GM21717 (cell line): ENCODE measurements around the gene ELK4.

Experiments used
- ATAC-seq: cut with Tn5 transposase; IDR thresholded peaks from one replicate; pipeline ENCODE4 v1.9.1; 2021; ENCODE audit warnings: mild to moderate bottlenecking, moderate library complexity; ENCODE audit not compliant: unreplicated experiment

The ELK4 gene

DNA sequence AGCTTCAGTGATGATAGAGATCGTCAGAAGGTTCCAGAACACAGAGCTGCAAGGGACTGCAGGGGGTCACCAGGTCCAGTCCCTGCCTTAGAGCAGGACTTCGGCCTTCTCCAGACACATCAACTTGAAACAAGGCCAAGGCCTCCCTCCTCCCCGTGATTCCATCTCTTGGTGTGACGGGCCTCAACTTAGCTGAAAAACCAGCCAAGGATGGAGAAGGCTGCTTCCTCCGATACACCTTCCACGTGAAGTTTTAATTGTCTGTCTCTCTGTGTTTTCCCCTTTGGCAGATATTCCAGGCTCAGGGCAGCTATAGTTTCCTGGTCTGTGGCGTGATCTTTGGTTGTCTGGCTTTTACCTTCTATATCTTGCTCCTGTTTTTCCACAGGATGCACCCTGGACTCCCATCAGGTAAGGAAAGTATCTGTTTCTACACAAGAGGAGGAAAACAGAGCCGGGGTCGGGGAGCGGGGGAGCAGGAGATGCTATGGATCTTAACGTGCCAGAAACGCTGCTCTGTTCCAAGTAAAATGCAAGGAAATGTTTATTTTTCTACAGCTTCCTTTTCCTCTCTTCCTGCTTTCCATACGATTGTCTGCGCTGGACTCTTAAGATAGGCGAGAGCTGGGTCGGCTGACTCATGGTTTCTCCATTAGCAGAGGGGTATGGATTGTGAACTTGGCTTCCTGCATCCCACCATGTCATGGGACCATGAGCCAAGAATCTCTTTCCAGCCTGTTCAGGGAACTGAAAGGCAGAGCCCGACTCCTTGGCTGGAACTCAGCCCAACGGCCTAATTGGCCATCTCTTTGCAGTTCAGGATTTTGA, 32.8 kb downstream of the ELK4 start:
- no peak for ATAC-seq

DNA sequence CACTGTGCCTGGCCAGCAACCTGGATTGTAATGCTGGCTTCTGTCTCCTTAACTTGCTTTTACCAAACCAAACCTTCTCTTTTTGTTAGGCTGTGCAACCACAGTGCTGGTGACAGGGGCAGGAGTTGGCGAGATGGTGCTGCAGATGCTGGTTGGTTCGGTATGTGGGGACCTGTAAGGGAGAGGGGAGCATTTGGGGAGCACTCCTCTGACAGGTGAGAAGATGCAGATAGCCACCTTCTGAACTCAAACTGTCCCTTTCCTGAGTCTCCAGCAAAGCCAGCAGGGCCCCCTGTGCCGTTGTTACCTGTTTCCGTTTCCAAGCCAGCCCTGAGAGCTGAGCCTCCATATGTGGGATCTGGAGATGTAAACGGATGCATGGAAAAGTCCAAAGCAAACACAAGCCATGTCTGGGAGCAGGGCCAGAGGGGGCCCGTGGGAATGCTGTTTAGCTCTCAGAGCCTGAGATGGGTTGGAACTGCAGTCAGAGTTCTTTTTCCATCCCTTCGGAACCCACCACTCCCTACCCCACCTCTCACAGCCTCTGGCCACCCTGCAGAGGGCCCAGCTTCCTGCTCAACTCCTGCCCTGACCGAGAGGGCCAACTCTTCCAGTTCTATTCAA, 34.0 kb downstream of the ELK4 start:
- ATAC-seq, result no peak

DNA sequence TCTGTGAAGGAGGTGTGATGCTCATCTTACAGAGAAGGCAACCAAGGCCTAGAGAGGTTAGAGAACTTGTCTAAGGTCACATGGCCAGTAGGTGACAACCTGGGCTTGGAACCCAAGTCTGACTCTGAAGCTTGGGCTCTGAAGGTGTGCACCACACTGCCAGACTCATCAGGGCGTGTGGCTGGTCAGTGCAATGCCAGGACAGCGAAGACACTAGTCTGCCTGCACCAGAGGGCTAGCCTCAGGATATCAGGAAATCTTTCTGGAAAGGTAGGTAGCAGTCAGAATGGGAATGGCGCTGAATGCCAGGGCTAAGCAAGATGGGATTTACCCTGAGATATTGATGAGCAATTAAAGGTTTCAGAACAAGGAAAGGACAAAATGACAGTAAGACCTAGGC, 34.9 kb downstream of the ELK4 start:
- ATAC-seq, result no peak

DNA sequence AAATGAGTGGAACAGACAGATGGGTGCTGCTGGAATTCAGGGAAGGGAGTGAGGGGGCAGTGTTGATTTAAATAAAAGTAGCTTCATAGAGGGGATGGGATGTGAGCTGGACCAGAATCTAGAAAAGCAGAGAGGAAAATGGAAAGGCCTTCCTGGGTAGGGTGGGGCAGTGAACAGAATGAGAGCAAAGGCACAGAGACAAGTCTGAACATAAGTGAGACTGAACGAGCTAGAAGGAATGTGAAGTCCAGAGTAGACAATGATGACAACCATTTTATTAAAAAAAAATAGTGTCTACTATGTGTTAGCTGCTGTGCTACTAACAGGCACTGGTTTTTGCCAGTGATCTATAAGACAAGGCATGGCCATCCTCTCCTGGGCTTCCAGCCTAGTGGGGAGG, 36.0 kb downstream of the ELK4 start:
- ATAC-seq, result no peak

DNA sequence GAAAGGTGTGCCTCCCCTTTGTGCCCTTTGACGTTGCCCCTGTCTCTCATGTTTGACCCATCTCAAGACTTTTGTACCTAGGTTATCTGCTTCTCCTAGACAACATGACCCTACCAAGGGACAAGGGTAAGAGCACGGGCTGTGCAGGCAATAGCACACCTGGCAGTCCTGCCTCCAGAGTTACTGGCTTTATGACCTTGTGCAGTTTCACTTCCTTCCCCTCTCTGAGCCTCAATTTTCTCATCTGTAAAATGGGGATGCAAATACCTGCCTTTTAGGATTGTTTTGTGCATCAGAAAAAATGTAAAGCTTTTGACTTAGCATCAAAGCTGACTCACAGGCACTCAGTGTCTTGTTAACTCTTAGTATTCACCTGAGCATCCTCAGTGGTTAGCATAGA, 36.4 kb downstream of the ELK4 start:
- no peak for ATAC-seq

DNA sequence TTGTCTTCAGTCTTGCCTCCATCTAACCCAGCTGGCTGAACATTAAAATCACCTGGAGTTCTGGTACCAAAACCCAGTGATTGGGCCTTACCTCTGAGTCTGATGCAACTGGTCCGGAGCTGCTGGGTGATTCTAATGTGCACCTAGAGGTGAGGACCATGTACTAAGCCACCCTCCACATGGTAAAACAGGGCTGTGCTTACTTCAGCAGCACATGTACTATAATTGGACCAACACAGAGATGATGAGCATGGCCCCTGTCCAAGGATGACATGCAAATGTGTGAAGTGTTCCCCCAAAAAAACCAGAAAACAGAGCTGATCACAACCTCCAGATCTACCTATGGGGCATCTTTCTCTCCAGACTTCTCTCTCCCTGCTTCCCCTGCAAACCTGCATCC, 37.0 kb downstream of the ELK4 start:
- ATAC-seq, result no peak

DNA sequence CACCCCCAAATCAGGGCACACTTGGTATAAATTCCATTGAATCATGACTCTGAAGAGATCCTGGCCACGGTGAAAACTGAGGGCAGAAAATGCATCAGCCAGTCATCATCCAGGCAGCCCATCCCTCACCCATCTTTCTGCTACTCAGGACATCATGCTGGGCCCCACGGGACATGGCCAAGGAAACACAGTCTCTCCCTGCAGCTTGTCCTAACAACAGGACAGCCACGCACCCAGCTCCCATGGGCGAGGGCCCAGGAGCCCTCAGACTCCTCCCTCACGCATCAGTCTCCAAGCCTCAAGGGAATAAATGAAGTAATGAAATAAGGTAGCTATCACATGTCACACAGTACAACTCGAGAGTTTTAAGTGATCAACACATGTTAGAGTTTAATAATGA, 37.8 kb downstream of the ELK4 start:
- ATAC-seq, result no peak

DNA sequence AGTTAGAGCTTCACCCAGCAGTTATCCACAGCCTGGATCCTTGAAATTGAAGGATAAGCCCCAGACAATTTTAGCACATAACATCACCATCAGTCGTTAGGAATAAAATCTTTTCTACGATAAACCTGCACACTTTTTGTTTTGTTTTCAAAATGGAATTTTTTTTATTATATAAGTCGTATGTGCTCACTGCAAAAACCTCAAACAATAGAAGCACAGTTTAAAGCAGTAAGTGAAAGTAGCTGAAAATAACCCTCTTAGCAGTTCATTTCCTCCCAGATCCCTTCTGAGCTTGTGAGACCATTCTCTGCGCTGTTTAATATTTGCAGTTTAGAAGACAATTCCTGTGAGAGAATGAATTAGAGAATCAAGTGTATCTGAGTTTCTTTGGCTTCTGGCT, 38.3 kb downstream of the ELK4 start:
- ATAC-seq, result no peak

DNA sequence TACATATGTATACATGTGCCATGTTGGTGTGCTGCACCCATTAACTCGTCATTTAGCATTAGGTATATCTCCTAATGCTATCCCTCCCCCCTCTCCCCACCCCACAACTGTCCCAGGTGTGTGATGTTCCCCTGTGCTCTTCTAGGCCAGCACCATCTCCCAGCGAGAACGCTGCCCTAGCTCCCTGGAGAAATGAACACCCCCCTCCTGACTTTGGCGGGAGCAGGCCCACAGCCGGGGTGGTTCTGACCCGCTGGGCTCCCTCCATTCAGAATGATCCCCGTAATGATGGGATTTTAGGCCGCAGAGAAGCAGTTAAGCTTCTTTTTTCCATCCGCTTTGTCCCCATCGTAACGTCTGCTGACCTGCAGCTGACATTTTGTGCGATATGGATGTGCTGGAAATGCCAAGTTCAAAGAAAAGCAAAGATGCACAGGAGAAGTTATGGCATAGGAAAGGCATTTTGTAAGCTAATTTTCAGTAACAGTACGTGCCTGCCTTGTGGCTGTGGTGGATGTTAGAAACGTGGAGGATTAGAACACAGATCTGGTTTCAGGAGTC, 39.3 kb downstream of the ELK4 start:
- ATAC-seq, result no peak

DNA sequence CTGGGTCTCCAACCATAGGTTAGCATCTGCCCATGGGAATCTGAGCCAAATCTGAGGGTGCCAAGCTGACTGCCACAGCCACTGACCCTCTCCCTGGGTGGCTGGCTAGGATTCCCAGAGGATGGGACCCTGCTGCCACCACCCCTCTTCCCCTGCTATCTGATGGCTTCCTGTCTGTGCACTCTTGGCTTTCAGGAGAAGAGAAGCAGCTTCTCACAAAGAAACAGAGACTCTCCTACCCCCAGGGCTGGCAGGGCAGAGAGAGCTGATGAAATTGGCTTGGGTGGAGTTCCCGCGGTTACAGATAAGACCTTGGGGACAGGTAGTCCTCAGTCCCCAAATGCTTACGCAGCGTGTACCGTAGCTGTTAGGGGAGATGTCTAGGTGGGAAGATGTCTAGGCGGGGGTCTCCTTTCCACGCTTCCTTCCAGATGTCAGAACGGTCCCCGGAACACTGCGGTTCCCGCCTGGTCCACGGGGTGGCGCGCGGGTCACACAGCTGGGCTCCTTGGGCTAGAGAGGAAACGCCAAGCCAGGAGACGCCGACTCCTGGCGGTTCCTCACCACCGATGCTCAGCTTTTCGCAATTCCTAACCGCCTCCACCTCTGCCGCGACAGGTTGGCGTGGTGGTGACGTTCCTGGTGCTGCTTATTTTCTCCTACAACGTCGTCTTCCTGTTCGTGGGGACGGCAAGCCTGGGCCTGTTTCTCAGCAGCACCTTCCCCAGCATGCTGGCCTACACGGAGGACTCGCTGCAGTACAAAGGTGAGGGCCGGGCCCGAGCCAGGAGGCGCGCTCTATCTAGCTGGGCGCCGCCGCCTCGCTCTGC, 40.1 kb downstream of the ELK4 start:
- ATAC-seq, result peak; percentile 64

DNA sequence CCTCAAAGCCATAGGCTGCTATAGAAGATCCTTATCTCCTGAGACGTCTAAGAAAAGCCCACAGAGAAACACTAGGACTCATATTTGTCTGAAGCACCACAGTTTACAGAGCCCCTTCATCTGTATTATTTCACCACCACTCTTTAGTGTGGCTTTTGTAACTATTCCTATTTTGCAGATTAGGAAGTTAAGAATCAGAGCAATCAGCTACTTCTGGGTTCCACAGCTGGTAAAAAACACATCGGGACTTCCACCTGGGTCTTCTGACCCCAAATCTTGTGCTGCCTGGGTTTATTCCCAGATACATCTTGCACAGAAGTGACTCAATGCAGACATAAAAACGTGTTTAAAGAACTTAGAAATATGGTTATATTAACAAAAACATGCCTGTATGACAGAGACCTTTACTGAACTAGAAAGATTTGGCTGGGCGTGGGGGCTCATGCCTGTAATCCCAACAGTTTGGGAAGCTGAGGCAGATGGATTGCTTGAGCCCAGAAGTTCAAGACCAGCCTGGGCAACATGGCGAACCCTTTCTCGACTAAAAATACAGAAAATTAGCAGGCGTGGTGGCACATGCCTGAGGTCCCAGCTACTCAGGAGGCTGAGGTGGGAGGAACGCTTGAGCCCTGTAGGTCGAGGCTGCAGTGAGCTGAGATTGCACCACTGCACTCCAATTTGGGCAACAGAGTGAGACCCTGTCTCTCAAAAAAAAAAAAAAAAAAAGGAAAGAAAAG, 40.9 kb downstream of the ELK4 start:
- no peak for ATAC-seq

DNA sequence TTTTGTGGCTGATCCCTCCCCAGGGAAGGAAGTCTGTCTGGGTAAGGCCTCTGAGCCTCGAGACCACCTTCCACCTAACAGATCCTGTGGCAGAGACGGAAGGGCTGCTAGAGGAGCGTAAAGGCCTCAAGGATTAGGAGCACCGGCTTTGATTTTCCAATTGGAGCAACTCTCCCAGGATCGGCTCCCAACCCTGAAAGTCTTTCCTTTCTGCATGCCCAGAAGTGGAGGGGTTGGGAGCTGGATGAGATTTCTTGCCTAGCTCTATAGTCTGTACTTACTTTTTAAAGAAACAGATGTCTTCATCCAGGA, 41.4 kb downstream of the ELK4 start:
- no peak for ATAC-seq

DNA sequence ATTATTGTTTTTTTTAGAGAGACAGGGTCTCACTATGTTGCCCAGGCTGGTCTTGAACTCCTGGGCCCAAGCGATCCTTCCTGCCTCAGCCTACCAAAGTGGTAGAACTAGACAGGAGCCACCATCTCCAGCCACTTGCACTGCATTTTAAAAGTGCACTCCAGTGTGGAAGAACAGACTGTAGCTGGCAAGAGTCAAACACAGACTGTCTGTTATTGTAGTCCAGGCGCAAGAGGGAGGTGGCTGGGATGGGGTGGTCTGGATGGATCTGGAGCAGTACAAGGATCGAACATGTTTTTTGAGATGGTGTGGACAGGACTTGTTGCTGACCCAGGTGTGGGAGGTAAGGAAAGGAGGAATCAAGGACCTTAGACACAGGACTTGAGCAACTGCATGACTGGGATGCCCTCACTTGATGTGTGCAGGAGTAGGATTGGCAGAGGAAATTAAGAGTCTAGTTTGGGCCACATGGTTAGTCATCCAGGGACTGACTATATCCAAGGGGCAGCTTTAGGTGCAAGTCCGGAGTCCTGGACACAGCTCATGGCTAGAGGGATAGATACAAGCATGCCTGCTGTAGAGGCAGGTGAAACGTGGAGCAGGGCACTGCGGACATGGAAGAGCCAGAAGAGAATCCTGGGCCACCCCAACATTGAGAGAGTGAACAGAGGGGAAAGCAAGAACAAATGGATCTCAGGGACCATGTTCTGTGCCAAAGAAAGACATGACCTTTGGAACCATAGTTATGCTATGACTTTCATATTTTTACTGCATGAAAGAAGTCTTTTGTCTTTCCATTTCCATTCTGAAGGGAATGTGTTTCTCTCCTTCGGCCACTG, 42.0 kb downstream of the ELK4 start:
- no peak for ATAC-seq

DNA sequence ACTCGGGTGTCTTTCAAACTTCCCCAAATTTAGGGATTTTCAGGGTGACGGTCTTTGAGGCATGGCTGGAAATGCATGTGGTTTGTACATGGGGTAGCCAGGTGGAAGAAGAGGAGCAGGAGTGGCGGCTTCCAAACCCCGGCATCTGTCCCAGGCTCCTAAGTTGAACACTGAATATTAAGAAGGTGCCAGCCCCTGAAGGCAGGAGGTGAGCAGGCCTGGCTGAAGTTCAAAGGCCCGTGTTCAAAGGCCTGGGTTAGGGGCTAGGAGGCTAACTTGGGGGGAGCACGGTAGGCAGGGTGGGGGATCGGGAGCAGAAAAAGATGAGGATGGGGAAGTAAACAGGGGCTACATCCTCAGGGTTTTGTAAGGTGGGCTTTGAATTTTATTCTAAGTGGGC, 42.8 kb downstream of the ELK4 start:
- ATAC-seq, result no peak

DNA sequence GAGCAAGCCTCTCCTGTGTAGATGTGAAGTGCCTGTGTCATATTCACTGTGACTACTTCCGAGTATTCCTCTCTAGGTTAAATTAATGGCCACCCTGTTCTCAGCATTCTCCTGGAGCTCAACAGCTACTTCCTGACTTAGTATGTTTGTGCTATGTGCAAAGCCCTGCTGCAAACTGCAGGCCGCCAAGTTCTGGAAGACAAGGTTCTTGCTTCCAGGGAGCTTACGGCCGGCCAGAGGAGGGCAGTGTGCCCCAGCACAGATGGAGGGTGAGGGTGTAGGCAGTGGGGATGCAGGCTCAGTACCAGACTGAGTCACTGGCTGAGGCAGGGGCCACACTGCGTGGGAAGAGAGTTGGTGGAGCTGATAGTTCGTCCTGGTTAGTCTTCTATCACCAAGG, 43.2 kb downstream of the ELK4 start:
- no peak for ATAC-seq

DNA sequence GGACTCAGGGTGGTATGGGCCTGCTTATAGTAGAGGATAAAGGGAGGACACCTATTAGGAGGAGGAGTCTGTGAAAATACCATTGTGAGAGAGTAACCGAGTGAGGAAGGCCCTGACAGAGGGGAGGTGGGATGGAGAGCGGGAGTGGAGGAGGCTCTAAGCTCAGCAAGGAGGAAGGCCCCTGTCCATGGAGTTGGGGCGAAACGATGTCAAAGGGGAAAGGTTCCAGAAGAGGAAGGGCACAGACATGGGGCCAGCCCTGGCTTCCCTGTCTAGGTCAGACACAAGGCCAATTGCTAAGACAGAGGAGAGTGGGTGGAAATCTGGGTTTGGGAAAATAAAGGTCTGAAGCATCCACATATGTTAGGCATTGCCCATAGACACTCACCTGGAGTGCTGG, 44.2 kb downstream of the ELK4 start:
- ATAC-seq, result no peak

DNA sequence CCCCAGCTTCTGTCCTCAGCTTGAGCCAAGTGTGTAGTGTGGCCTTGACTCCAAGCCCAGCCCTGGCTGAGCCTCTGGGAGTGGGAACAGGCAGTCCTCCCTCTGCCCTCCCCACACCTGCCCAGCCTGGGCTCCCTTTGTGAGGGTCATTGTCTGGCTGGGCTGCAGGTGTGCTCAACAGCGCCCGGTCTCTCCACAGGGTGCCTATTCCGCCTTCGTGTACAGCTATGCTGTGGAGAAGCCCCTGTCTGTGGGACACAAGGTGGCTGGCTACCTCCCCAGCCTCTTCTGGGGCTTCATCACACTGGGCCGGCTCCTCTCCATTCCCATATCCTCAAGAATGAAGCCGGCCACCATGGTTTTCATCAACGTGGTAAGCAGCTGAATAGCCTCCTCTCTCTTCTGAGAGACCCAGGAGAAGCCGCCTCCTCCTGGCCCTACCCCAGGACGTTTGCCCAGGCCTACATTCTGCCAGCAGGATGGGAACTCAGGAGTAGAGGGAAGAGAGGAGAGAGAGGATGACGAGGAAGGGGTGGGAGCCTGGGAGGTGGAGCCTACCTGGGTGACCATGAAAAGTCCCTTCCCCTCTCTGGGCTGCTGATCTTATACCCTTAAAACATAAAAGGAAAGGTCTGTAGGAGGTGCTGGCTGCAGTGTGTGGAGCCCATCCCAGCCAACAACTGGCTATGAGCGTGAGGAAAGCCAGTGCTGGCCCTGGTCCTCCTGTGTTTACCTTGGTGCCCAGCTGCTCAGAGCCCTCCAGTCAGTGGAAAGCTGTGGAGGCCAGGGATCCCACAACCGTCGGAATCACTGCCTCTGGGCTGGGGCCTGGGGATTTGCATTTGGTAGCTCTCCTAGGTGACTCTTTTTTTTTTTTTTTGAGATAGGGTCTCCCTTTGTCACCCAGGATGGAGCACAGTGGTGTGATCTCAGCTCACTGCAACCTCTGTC, 45.7 kb downstream of the ELK4 start:
- no peak for ATAC-seq

DNA sequence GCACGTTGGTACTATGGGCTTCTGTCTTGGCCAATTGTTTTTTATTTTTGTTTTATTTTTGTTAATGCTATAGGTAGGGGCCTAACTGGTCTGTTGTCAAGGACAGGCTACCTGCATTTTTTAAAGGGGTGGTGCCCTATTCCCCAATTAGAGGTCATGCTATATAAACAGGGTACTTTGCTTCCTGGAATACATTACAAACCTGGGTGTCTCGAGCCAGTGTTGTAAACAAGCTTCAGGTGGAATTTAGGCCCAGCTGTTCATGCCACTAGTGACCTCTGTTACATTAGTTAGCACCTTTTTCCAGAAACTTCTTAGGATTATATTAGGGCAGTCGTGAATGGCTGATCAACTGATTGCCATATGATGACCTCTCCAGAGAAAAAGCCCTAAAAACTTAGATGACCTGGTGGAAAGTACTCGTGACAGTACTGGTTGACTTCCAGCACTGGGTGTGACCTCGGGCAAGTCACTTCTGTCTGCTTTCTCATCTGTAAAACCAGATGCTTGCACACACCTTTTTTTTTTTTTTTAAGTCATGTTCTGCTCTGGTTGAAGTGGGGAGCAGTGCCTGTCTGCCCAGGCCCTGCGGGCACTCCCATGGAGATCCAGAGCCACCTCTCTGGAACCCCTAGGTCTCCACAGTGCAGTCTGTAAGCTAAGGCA, 46.5 kb downstream of the ELK4 start:
- no peak for ATAC-seq

DNA sequence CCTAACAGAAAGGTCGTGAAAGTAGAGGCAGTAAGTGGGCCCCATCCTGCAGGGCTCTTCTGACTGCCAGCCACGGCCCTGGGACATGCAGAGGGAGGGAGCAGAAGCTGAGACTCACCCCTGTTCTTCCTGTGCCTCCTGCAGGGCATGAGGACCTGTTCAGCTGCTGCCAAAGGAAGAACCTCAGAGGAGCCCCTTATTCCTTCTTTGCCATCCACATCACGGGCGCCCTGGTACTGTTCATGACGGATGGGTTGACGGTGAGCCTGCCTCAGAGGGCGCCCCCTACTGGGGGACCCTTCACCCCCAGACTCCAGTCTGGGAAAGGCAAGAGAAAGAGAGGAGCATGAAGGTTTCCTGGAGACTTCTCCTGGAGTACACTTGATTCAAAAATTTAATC, 47.1 kb downstream of the ELK4 start:
- no peak for ATAC-seq
